SU-DHL-6 (cell line): ENCODE data around the gene ACSF3.

Source experiments
- CTCF ChIP-seq: fragments of 200-600 bp; sonication (generic); IDR thresholded peaks from one replicate; pipeline ENCODE4 v1.5.1; 2017; ENCODE audit warnings: antibody characterized with exemption, mild to moderate bottlenecking, low read length, moderate library complexity; ENCODE audit not compliant: insufficient read depth, poor library complexity, severe bottlenecking
- EZH2phosphoT487 ChIP-seq: fragments of 200-600 bp; sonication (generic), shearing (Covaris generic); conservative IDR thresholded peaks from 2 replicates; pipeline ENCODE4 v1.6.1; 2018; ENCODE audit warnings: mild to moderate bottlenecking, antibody characterized with exemption, low read length, moderate library complexity, mixed read lengths

- TF ChIP-seq CTCF = no peak
- no peak for TF ChIP-seq EZH2phosphoT487
Observed at GRCh38 chr16:89199241-89200123, 105.8 kb downstream of the ACSF3 start.
